ENCODE measurements around the gene ZNF362.

Gene ZNF362

DNA sequence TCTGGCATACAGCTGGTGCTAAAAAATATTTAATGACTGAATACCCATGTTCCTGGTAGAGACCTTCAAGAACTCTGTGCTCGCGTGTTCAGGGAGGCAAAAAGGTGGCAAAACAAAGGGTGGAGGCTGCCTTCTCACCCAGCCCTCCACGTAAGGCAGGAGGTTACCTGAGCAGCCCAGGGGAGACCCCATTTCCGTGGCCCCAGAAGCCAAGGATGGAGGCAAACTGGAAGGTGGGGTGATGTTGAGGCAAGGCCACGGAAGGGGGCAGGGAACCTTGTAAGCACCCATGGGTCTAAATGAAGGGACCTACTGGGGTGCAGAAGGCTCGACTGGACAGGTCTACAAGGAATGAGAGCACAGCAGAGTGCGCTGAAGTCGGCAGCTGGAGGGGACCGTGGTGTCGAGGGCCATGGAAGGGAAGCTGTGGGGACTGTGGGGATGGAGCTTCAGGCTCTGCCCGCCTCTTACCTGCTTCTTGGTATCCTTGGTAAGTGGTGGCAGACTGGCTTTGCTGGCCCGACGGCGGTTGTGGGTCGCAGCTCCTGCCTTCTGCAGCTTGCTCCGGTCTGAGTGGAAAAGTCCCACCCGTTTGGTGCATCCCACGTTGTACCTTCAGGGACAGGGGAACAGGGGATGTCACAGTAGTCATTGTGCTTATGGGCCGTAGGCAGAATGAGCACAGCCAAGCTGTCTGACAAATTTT is 73.5 kb downstream of the ZNF362 start:
- Histone ChIP-seq H3K9me3 (ENCODE audit: control insufficient read depth, insufficient read depth, low read depth, low read length) (no peaks in the 10 kb centered on the region), H3K36me3 (ENCODE audit: control insufficient read depth in 2 of 2, insufficient read depth in 1 of 2, low read length in 2 of 2) (peaks cover 14 to 100% of the 10 kb centered on the region in 2 experiments), H3K4me3 (ENCODE audit: low read depth, low read length) (no peak overlapping the region), H3K27ac (ENCODE audit: extremely low read depth, low read depth, low read length) (no peak overlapping the region), H3K4me1 (ENCODE audit: control insufficient read depth, insufficient read depth, low read length) (no peaks in the 10 kb centered on the region)
- ChIA-PET CTCF (interaction anchor here (1.3 kb wide), 1 partner anchor 126 kb away, joined by 4 read pairs; no protein-coding TSS in a partner anchor), POLR2A (interaction anchor here (1.0 kb wide), 1 partner anchor 18 kb away, joined by 4 read pairs; no protein-coding TSS in a partner anchor)
- TF ChIP-seq, protein P1, sequence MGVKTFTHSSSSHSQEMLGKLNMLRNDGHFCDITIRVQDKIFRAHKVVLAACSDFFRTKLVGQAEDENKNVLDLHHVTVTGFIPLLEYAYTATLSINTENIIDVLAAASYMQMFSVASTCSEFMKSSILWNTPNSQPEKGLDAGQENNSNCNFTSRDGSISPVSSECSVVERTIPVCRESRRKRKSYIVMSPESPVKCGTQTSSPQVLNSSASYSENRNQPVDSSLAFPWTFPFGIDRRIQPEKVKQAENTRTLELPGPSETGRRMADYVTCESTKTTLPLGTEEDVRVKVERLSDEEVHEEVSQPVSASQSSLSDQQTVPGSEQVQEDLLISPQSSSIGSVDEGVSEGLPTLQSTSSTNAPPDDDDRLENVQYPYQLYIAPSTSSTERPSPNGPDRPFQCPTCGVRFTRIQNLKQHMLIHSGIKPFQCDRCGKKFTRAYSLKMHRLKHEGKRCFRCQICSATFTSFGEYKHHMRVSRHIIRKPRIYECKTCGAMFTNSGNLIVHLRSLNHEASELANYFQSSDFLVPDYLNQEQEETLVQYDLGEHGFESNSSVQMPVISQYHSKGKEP (tag by site-specific recombination; IDR thresholded peaks at IDR 0.05), result no peak
- no peak for TF ChIP-seq GFI1B (tag by site-specific recombination; IDR thresholded peaks at IDR 0.05)
- TF ChIP-seq YY1 (tag by site-specific recombination; IDR thresholded peaks at IDR 0.05), result no peak
- TF ChIP-seq SALL2 (tag by site-specific recombination; IDR thresholded peaks at IDR 0.05; ENCODE audit: borderline replicate concordance), result no peak
- TF ChIP-seq, protein P2, sequence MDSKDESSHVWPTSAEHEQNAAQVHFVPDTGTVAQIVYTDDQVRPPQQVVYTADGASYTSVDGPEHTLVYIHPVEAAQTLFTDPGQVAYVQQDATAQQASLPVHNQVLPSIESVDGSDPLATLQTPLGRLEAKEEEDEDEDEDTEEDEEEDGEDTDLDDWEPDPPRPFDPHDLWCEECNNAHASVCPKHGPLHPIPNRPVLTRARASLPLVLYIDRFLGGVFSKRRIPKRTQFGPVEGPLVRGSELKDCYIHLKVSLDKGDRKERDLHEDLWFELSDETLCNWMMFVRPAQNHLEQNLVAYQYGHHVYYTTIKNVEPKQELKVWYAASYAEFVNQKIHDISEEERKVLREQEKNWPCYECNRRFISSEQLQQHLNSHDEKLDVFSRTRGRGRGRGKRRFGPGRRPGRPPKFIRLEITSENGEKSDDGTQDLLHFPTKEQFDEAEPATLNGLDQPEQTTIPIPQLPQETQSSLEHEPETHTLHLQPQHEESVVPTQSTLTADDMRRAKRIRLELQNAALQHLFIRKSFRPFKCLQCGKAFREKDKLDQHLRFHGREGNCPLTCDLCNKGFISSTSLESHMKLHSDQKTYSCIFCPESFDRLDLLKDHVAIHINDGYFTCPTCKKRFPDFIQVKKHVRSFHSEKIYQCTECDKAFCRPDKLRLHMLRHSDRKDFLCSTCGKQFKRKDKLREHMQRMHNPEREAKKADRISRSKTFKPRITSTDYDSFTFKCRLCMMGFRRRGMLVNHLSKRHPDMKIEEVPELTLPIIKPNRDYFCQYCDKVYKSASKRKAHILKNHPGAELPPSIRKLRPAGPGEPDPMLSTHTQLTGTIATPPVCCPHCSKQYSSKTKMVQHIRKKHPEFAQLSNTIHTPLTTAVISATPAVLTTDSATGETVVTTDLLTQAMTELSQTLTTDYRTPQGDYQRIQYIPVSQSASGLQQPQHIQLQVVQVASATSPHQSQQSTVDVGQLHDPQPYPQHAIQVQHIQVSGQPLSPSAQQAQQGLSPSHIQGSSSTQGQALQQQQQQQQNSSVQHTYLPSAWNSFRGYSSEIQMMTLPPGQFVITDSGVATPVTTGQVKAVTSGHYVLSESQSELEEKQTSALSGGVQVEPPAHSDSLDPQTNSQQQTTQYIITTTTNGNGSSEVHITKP (tag by site-specific recombination; IDR thresholded peaks at IDR 0.05), result no peak
- TF ChIP-seq KLF10 (tag by site-specific recombination; IDR thresholded peaks at IDR 0.05), result no peak
- TF ChIP-seq, protein P3, sequence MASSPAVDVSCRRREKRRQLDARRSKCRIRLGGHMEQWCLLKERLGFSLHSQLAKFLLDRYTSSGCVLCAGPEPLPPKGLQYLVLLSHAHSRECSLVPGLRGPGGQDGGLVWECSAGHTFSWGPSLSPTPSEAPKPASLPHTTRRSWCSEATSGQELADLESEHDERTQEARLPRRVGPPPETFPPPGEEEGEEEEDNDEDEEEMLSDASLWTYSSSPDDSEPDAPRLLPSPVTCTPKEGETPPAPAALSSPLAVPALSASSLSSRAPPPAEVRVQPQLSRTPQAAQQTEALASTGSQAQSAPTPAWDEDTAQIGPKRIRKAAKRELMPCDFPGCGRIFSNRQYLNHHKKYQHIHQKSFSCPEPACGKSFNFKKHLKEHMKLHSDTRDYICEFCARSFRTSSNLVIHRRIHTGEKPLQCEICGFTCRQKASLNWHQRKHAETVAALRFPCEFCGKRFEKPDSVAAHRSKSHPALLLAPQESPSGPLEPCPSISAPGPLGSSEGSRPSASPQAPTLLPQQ (tag by site-specific recombination; IDR thresholded peaks at IDR 0.05), result no peak
- no peak for TF ChIP-seq REPIN1 (tag by site-specific recombination; IDR thresholded peaks at IDR 0.05; ENCODE audit: low read depth)
- TF ChIP-seq, protein P4, sequence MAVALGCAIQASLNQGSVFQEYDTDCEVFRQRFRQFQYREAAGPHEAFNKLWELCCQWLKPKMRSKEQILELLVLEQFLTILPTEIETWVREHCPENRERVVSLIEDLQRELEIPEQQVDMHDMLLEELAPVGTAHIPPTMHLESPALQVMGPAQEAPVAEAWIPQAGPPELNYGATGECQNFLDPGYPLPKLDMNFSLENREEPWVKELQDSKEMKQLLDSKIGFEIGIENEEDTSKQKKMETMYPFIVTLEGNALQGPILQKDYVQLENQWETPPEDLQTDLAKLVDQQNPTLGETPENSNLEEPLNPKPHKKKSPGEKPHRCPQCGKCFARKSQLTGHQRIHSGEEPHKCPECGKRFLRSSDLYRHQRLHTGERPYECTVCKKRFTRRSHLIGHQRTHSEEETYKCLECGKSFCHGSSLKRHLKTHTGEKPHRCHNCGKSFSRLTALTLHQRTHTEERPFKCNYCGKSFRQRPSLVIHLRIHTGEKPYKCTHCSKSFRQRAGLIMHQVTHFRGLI (tag by site-specific recombination; IDR thresholded peaks at IDR 0.05), result no peak
- TF ChIP-seq, protein P5, sequence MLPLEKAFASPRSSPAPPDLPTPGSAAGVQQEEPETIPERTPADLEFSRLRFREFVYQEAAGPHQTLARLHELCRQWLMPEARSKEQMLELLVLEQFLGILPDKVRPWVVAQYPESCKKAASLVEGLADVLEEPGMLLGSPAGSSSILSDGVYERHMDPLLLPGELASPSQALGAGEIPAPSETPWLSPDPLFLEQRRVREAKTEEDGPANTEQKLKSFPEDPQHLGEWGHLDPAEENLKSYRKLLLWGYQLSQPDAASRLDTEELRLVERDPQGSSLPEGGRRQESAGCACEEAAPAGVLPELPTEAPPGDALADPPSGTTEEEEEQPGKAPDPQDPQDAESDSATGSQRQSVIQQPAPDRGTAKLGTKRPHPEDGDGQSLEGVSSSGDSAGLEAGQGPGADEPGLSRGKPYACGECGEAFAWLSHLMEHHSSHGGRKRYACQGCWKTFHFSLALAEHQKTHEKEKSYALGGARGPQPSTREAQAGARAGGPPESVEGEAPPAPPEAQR (tag by site-specific recombination; IDR thresholded peaks at IDR 0.05), result no peak
- TF ChIP-seq ZNF138 (tag by site-specific recombination; IDR thresholded peaks at IDR 0.05; ENCODE audit: borderline replicate concordance), result no peak

DNA sequence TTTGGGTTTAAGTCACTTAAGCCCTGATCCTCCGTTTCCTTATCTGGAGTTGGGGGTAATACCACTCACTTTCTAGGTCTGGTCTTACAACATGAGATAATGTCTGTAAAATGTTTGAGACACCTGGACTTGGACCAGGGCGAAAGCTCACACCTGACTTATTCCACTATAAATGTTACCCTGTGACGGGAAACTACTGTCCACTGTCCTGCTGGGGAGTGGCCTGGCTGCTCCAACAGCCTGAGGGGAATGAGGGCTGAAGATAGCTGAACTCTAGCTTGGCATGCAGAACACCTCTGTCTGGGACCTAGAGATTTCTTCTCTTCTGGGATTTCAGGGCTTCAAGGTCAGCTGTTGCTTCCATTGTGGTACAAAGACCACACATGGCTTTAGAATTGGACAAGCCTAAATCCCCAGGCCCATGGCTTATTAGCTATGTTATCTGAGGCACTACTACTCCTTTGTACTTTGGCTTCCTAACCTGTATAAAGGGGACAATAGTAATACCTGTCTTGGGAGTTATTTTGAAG is 74.1 kb downstream of the ZNF362 start:
- no peaks in the 10 kb centered on the region for H3K4me1 ChIP-seq (ENCODE audit: control insufficient read depth, insufficient read depth, low read length)
- ChIA-PET POLR2A (interaction anchor here (1.0 kb wide), 1 partner anchor 17 kb away, joined by 4 read pairs; no protein-coding TSS in a partner anchor), CTCF (no interaction called here)
- no peaks in the 10 kb centered on the region for H3K9me3 ChIP-seq (ENCODE audit: control insufficient read depth, insufficient read depth, low read depth, low read length)
- no peak overlapping the region for H3K27ac ChIP-seq (ENCODE audit: extremely low read depth, low read depth, low read length)
- H3K36me3 ChIP-seq (ENCODE audit: control insufficient read depth in 2 of 2, insufficient read depth in 1 of 2, low read length in 2 of 2), result peaks cover 14 to 98% of the 10 kb centered on the region in 2 experiments
- no peak overlapping the region for H3K4me3 ChIP-seq (ENCODE audit: low read depth, low read length)
- TF ChIP-seq, protein P6, sequence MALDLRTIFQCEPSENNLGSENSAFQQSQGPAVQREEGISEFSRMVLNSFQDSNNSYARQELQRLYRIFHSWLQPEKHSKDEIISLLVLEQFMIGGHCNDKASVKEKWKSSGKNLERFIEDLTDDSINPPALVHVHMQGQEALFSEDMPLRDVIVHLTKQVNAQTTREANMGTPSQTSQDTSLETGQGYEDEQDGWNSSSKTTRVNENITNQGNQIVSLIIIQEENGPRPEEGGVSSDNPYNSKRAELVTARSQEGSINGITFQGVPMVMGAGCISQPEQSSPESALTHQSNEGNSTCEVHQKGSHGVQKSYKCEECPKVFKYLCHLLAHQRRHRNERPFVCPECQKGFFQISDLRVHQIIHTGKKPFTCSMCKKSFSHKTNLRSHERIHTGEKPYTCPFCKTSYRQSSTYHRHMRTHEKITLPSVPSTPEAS (tag by site-specific recombination; IDR thresholded peaks at IDR 0.05), result no peak
- TF ChIP-seq ZNF514 (tag by site-specific recombination; IDR thresholded peaks at IDR 0.05) (no peak), ZNF560 (tag by site-specific recombination; IDR thresholded peaks at IDR 0.05; ENCODE audit: borderline replicate concordance) (no peak), ZNF354C (tag by site-specific recombination; IDR thresholded peaks at IDR 0.05; ENCODE audit: borderline replicate concordance, low read depth) (no peak), ZNF585B (tag by site-specific recombination; IDR thresholded peaks at IDR 0.05) (no peak), ZNF433 (tag by site-specific recombination; IDR thresholded peaks at IDR 0.05; ENCODE audit: low read depth) (no peak)
- TF ChIP-seq, protein P7, sequence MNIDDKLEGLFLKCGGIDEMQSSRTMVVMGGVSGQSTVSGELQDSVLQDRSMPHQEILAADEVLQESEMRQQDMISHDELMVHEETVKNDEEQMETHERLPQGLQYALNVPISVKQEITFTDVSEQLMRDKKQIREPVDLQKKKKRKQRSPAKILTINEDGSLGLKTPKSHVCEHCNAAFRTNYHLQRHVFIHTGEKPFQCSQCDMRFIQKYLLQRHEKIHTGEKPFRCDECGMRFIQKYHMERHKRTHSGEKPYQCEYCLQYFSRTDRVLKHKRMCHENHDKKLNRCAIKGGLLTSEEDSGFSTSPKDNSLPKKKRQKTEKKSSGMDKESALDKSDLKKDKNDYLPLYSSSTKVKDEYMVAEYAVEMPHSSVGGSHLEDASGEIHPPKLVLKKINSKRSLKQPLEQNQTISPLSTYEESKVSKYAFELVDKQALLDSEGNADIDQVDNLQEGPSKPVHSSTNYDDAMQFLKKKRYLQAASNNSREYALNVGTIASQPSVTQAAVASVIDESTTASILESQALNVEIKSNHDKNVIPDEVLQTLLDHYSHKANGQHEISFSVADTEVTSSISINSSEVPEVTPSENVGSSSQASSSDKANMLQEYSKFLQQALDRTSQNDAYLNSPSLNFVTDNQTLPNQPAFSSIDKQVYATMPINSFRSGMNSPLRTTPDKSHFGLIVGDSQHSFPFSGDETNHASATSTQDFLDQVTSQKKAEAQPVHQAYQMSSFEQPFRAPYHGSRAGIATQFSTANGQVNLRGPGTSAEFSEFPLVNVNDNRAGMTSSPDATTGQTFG (tag by site-specific recombination; IDR thresholded peaks at IDR 0.05; ENCODE audit: borderline replicate concordance), result no peak

All from HEK293 (cell line).